H9 (cell line): Measurements from ENCODE around the gene INPP4A. TPM values are rescaled to one million over a fixed set of nuclear protein-coding genes. Genes with fewer than 3 reads are reported as not detected.

Source experiments
- DNase-seq: peaks from one replicate; pipeline ENCODE4 v3.0.0-alpha.2; 2017
- H2AFZ ChIP-seq: one replicate; pipeline ENCODE4 v1.6.1; 2013; ENCODE audit warnings: mild to moderate bottlenecking, low read length, control low read depth, moderate library complexity
- H2AK5ac ChIP-seq: 2 replicates; pipeline ENCODE4 v1.6.1; 2013; ENCODE audit warnings: low read length, control low read depth, mixed read lengths; ENCODE audit not compliant: insufficient read length
- H2BK120ac ChIP-seq: one replicate; pipeline ENCODE4 v1.6.1; 2013; ENCODE audit warnings: low read depth, mild to moderate bottlenecking, low read length, control low read depth, inconsistent platforms; ENCODE audit not compliant: poor library complexity, severe bottlenecking
- H2BK12ac ChIP-seq: 2 replicates; pipeline ENCODE4 v1.6.1; 2013; ENCODE audit warnings: low read length, control low read depth, mixed read lengths, low read depth; ENCODE audit not compliant: insufficient read length
- H2BK15ac ChIP-seq: 2 replicates; pipeline ENCODE4 v1.6.1; 2013; ENCODE audit warnings: low read depth, low read length, control low read depth
- H2BK20ac ChIP-seq: one replicate; pipeline ENCODE4 v1.6.1; 2013; ENCODE audit warnings: low read depth, mild to moderate bottlenecking, low read length, control low read depth, inconsistent platforms; ENCODE audit not compliant: poor library complexity, severe bottlenecking
- H2BK5ac ChIP-seq: 2 replicates; pipeline ENCODE4 v1.6.1; 2013; ENCODE audit warnings: low read length, control low read depth, mixed read lengths; ENCODE audit not compliant: insufficient read length
- H3K14ac ChIP-seq: 2 replicates; pipeline ENCODE4 v1.6.1; 2013; ENCODE audit warnings: low read length, control low read depth; ENCODE audit not compliant: insufficient read depth
- H3K18ac ChIP-seq: 2 replicates; pipeline ENCODE4 v1.6.1; 2013; ENCODE audit warnings: low read depth, mild to moderate bottlenecking, mixed read lengths, low read length, control low read depth; ENCODE audit not compliant: insufficient read length
- H3K23ac ChIP-seq: 2 replicates; pipeline ENCODE4 v1.6.1; 2013; ENCODE audit warnings: low read length, control low read depth, mixed read lengths, low read depth; ENCODE audit not compliant: insufficient read length
- H3K23me2 ChIP-seq: 2 replicates; pipeline ENCODE4 v1.6.1; 2013; ENCODE audit warnings: low read depth, mild to moderate bottlenecking, mixed read lengths, low read length, control low read depth; ENCODE audit not compliant: insufficient read length, poor library complexity, severe bottlenecking
- H3K27ac ChIP-seq: 2 replicates; pipeline ENCODE4 v1.5.1; 2013; ENCODE audit warnings: low read length, control low read depth, mixed read lengths, low read depth; ENCODE audit not compliant: insufficient read length
- H3K27me3 ChIP-seq: 2 replicates; pipeline ENCODE4 v1.6.1; 2013; ENCODE audit warnings: low read length, control low read depth, inconsistent platforms; ENCODE audit not compliant: insufficient read depth
- H3K4ac ChIP-seq: 2 replicates; pipeline ENCODE4 v1.6.1; 2013; ENCODE audit warnings: low read depth, mild to moderate bottlenecking, control low read depth, inconsistent platforms, low read length, moderate library complexity
- H3K4me1 ChIP-seq: 2 replicates; pipeline ENCODE4 v1.6.1; 2013; ENCODE audit warnings: low read length, control low read depth, inconsistent platforms; ENCODE audit not compliant: insufficient read depth
- H3K4me2 ChIP-seq: 2 replicates; pipeline ENCODE4 v1.6.1; 2013; ENCODE audit warnings: low read length, control low read depth, mixed read lengths; ENCODE audit not compliant: insufficient read length, insufficient read depth
- H3K56ac ChIP-seq: 2 replicates; pipeline ENCODE4 v1.6.1; 2013; ENCODE audit warnings: low read depth, mild to moderate bottlenecking, mixed read lengths, low read length, control low read depth; ENCODE audit not compliant: insufficient read length
- H3K79me1 ChIP-seq: 2 replicates; pipeline ENCODE4 v1.6.1; 2013; ENCODE audit warnings: low read depth, mild to moderate bottlenecking, moderate library complexity, low read length, control low read depth, inconsistent platforms; ENCODE audit not compliant: insufficient read depth, poor library complexity, severe bottlenecking
- H3K79me2 ChIP-seq: 2 replicates; pipeline ENCODE4 v1.6.1; 2013; ENCODE audit warnings: low read length, control low read depth, inconsistent platforms; ENCODE audit not compliant: insufficient read depth
- H3K9ac ChIP-seq: 2 replicates; pipeline ENCODE4 v1.6.1; 2013; ENCODE audit warnings: low read length, control low read depth, mixed read lengths; ENCODE audit not compliant: insufficient read length; ENCODE audit errors: extremely low read depth
- H3K9me3 ChIP-seq: one replicate; pipeline ENCODE4 v1.6.1; 2013; ENCODE audit warnings: low read depth, low read length, inconsistent platforms; ENCODE audit not compliant: control insufficient read depth
- H3T11ph ChIP-seq: one replicate; pipeline ENCODE4 v1.6.1; 2013; ENCODE audit warnings: mild to moderate bottlenecking, low read length, control low read depth, inconsistent platforms
- H4K20me1 ChIP-seq: one replicate; pipeline ENCODE4 v1.6.1; 2013; ENCODE audit not compliant: control insufficient read depth, insufficient read length, insufficient read depth
- H4K5ac ChIP-seq: 2 replicates; pipeline ENCODE4 v1.6.1; 2013; ENCODE audit warnings: low read depth, mild to moderate bottlenecking, mixed read lengths, low read length, control low read depth; ENCODE audit not compliant: insufficient read length
- H4K8ac ChIP-seq: replicated peaks from 2 replicates; pipeline ENCODE4 v1.6.1; 2013; ENCODE audit warnings: low read length, control low read depth, mixed read lengths, low read depth; ENCODE audit not compliant: insufficient read length
- H4K91ac ChIP-seq: 2 replicates; pipeline ENCODE4 v1.6.1; 2013; ENCODE audit warnings: low read depth, mild to moderate bottlenecking, moderate library complexity, mixed read lengths, low read length, control low read depth; ENCODE audit not compliant: insufficient read length
- H3K27ac Mint-ChIP-seq, 3 experiments: 2 replicates in 2 of 3; 3 replicates in 1 of 3; pipeline ENCODE4 v1.8.0; 2020 to 2021; ENCODE audit warnings: mixed read lengths in 3 of 3, mild to moderate bottlenecking in 1 of 3, moderate library complexity in 1 of 3
- H3K27me3 Mint-ChIP-seq: 2 replicates; pipeline ENCODE4 v1.8.0; 2021; ENCODE audit warnings: low read depth, mild to moderate bottlenecking, moderate library complexity, mixed read lengths
- H3K36me3 Mint-ChIP-seq, 3 experiments: 2 replicates in 2 of 3; 3 replicates in 1 of 3; pipeline ENCODE4 v1.8.0; 2020 to 2021; ENCODE audit warnings: low read depth in 3 of 3, mixed read lengths in 3 of 3; ENCODE audit not compliant: insufficient read depth in 1 of 3
- H3K4me1 Mint-ChIP-seq, 2 experiments: 2 replicates each; pipeline ENCODE4 v1.8.0; 2020; ENCODE audit warnings: mixed read lengths in 2 of 2
- H3K4me3 Mint-ChIP-seq, 2 experiments: 2 replicates in 1 of 2; 3 replicates in 1 of 2; pipeline ENCODE4 v1.8.0; 2020 to 2021; ENCODE audit warnings: mild to moderate bottlenecking in 2 of 2, mixed read lengths in 2 of 2, moderate library complexity in 1 of 2
- H3K9me3 Mint-ChIP-seq, 2 experiments: 2 replicates in 1 of 2; 3 replicates in 1 of 2; pipeline ENCODE4 v1.8.0; 2020; ENCODE audit warnings: mild to moderate bottlenecking in 2 of 2, mixed read lengths in 2 of 2, moderate library complexity in 1 of 2
- CTCF ChIP-seq: fragments of 200-600 bp; sonication (generic); conservative IDR thresholded peaks from 3 replicates; pipeline ENCODE4 v1.8.0; 2021; ENCODE audit warnings: antibody characterized with exemption, mild to moderate bottlenecking
- WGBS: extraction: QIAGEN DNeasy Blood & Tissue Kit; methylation state at CpG from one replicate; pipeline ENCODE4 v1.1.7; 2013; ENCODE audit warnings: missing lambda C conversion rate, low lambda C conversion rate, mixed read lengths; ENCODE audit not compliant: insufficient read length; ENCODE audit errors: extremely low coverage; 5-methylcytosine and 5-hydroxymethylcytosine counted together
- total RNA-seq: library from RNA; stranded (reverse); gene quantifications from 2 replicates; pipeline ENCODE4 v1.2.1, GENCODE V29; 2021

The INPP4A gene
- total RNA-seq, 1 experiment from 2014 or later: 55.2 TPM

DNA sequence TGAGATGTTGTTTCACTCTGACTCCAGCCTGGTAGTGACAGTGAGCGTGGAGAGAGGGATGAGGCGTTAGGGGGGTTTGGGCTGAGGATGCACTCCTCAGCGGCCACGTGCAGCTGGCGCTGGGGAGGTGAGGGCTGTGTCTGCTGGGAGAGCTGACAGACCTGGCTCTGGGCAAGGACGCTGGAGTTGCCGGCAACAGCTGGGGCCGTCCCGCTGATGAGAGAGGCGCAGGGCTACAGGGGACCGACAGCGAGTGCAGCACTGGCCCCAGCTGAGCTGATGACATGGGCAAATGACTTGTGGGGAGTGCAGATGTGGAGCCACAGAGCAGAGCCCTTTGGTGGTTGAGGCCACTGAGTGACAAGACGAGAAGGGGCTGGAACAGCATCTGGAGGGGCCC is 125.3 kb downstream of the INPP4A start:
- Mint-ChIP-seq H3K4me3 (no peak overlapping the region), H3K36me3 (peaks cover 22 to 79% (median 55%) of the 10 kb centered on the region in 3 experiments; a peak in 6 of 7 replicates), H3K9me3 (no peaks in the 10 kb centered on the region; a peak in 1 of 5 replicates), H3K27ac (peak overlapping the region in 1 of 3 experiments; percentile 92; a peak in 2 of 7 replicates), H3K27me3 (peaks cover 2% of the 10 kb centered on the region), H3K4me1 (no peaks in the 10 kb centered on the region)
- Histone ChIP-seq H4K5ac (no peak overlapping the region), H3K4ac (no peak overlapping the region), H3K9ac (no peak overlapping the region), H2AK5ac (no peak overlapping the region), H3K9me3 (no peaks in the 10 kb centered on the region), H3K27ac (no peak overlapping the region), H3K79me1 (no peaks in the 10 kb centered on the region), H3K23ac (no peak overlapping the region), H3K27me3 (no peaks in the 10 kb centered on the region), H2BK12ac (no peak overlapping the region), H2BK5ac (no peak overlapping the region), H2BK15ac (no peak overlapping the region), H3K14ac (no peak overlapping the region), H3K4me2 (no peak overlapping the region), H4K91ac (no peak overlapping the region), H3K23me2 (no peaks in the 10 kb centered on the region), H3K79me2 (no peaks in the 10 kb centered on the region), H2AFZ (no peak overlapping the region), H2BK120ac (no peak overlapping the region), H3T11ph (no peak overlapping the region), H4K8ac (no peak overlapping the region), H4K20me1 (no peaks in the 10 kb centered on the region), H3K56ac (no peak overlapping the region), H3K4me1 (no peaks in the 10 kb centered on the region), H2BK20ac (no peak overlapping the region), H3K18ac (no peak overlapping the region)
- TF ChIP-seq CTCF: no peak
- DNase-seq: no peak
- no CpG with 5 or more reads among the region's 13 CpGs for WGBS
